ENCODE results near the gene CDK5. TPM values are rescaled to one million over a fixed set of nuclear protein-coding genes. Genes with fewer than 3 reads are reported as not detected.

CDK5 gene
- total and polyA plus RNA-seq, 10 of the 15 experiments (the other 5 are each of a cell fraction or from before 2014, with no cell fraction given), result 1.5 to 33.4 (median 21.6) TPM

DNA sequence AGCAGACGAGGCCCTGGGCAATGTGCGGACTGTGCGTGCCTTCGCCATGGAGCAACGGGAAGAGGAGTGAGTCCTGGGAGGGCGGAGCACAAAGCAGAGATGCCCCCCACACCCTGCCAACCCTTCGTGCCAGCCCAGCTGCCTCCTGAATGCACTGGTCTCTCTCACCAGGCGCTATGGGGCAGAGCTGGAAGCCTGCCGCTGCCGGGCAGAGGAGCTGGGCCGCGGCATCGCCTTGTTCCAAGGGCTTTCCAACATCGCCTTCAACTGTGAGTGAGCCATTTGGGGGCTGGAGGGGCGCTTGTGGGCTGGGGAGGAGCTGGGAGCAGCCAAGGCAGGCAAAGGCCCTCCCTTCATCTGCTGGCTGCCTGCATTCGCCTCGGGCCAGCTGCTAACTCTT, 21.8 kb downstream of the CDK5 start:
- H3K9me3 ChIP-seq (replicated peaks; ENCODE audit: control insufficient read depth, insufficient read depth, low read length), result no peaks in the 10 kb centered on the region
- 87% methylated on average over 17 of the region's 17 CpGs for WGBS (ENCODE audit: insufficient coverage, insufficient replicate concordance, low lambda C conversion rate, missing lambda C conversion rate)
- ATAC-seq (no peak), FAIRE-seq (no peak), DNase-seq (ENCODE audit: low read depth, low spot score) (no peak)
- CTCF ChIA-PET, result no interaction called here
- POLR2A ChIA-PET, result no interaction called here
- H3K36me3 ChIP-seq (ENCODE audit: control insufficient read depth in 2 of 2, insufficient read depth in 2 of 2, low read length in 1 of 2), result peaks cover 0 to 3% of the 10 kb centered on the region in 2 experiments; a peak in 1 of 4 replicates
- no peak overlapping the region for H3K9ac ChIP-seq (ENCODE audit: control insufficient read depth, insufficient read depth, low read length)
- no peaks in the 10 kb centered on the region for H3K79me2 ChIP-seq (ENCODE audit: control insufficient read depth, insufficient read depth, low read length)
- no peak overlapping the region for H3K4me2 ChIP-seq (ENCODE audit: control insufficient read depth, insufficient read depth)
- TF ChIP-seq HCFC1 (IDR thresholded peaks at IDR 0.05; ENCODE audit: low read length), result no peak
- TF ChIP-seq SMAD1 (IDR thresholded peaks at IDR 0.05; ENCODE audit: low read depth, partially characterized antibody), result no peak
- no peak for TF ChIP-seq NFIC (IDR thresholded peaks at IDR 0.05; ENCODE audit: low read depth, low read length)
- no peak for TF ChIP-seq MTA2 (IDR thresholded peaks at IDR 0.05; ENCODE audit: low read depth)
- TF ChIP-seq ZBED1 (IDR thresholded peaks at IDR 0.05; ENCODE audit: borderline replicate concordance), result no peak
- TF ChIP-seq YBX1 (IDR thresholded peaks at IDR 0.05), result no peak
- TF ChIP-seq MEF2A (IDR thresholded peaks at IDR 0.05; ENCODE audit: insufficient read depth, low read depth, low read length), result no peak
- TF ChIP-seq POLR2AphosphoS2 (IDR thresholded peaks at IDR 0.05; ENCODE audit: low read depth, low read length), result no peak
- no peak for TF ChIP-seq CBFB (IDR thresholded peaks at IDR 0.05; ENCODE audit: low read depth)
- TF ChIP-seq DPF2 (IDR thresholded peaks at IDR 0.05), result no peak
- no peak for TF ChIP-seq SMC3 (IDR thresholded peaks at IDR 0.05; ENCODE audit: borderline replicate concordance, low read length)
- no peak for TF ChIP-seq ZNF384 (IDR thresholded peaks at IDR 0.05; ENCODE audit: borderline replicate concordance, low read depth, low read length)
- TF ChIP-seq FOS (IDR thresholded peaks at IDR 0.05; ENCODE audit: borderline replicate concordance, extremely low read depth, insufficient read length), result no peak
- no peak for TF ChIP-seq NFXL1 (IDR thresholded peaks at IDR 0.05; ENCODE audit: borderline replicate concordance)
- no peak for TF ChIP-seq RBBP5 (conservative IDR thresholded peaks at IDR 0.05)
- TF ChIP-seq FOXK2 (IDR thresholded peaks at IDR 0.05), result no peak
- TF ChIP-seq ZNF622 (IDR thresholded peaks at IDR 0.05), result no peak
- no peak for TF ChIP-seq BCL11A (IDR thresholded peaks at IDR 0.05; ENCODE audit: low read depth, low read length)
- in situ Hi-C loops (cut with MboI), result no loop called here
- H3K4me3 ChIP-seq, result no peak overlapping the region
- intact Hi-C loops (cut with micrococcal nuclease; ENCODE audit: unreplicated experiment), result no loop called here
- no peaks in the 10 kb centered on the region for H3K27me3 ChIP-seq (replicated peaks in 1 of 2; ENCODE audit: control insufficient read depth in 2 of 2, insufficient read depth in 2 of 2, low read length in 1 of 2)
- no TSS peak for BruUV-seq (replicated peaks)
- RAD21 ChIA-PET (ENCODE audit: unreplicated experiment), result no interaction called here
- no peaks in the 10 kb centered on the region; the same call in 1 of the 2 replicates for H3K4me1 ChIP-seq (ENCODE audit: control insufficient read depth, insufficient read depth, low read length)
- H2AFZ ChIP-seq (ENCODE audit: control insufficient read depth, low read depth, low read length), result no peak overlapping the region
- no peak overlapping the region for H3K27ac ChIP-seq (ENCODE audit: control insufficient read depth, insufficient read depth)
- SMC1A ChIA-PET (ENCODE audit: uncharacterized antibody, unreplicated experiment), result no interaction called here
- no peaks in the 10 kb centered on the region for H4K20me1 ChIP-seq (ENCODE audit: control insufficient read depth, insufficient read depth)
